GM21367 (cell line): ENCODE data around the gene TCHHL1.

Experiments
- ATAC-seq: cut with Tn5 transposase; IDR thresholded peaks from one replicate; pipeline ENCODE4 v1.9.1; 2021; ENCODE audit not compliant: unreplicated experiment

TCHHL1 gene

DNA sequence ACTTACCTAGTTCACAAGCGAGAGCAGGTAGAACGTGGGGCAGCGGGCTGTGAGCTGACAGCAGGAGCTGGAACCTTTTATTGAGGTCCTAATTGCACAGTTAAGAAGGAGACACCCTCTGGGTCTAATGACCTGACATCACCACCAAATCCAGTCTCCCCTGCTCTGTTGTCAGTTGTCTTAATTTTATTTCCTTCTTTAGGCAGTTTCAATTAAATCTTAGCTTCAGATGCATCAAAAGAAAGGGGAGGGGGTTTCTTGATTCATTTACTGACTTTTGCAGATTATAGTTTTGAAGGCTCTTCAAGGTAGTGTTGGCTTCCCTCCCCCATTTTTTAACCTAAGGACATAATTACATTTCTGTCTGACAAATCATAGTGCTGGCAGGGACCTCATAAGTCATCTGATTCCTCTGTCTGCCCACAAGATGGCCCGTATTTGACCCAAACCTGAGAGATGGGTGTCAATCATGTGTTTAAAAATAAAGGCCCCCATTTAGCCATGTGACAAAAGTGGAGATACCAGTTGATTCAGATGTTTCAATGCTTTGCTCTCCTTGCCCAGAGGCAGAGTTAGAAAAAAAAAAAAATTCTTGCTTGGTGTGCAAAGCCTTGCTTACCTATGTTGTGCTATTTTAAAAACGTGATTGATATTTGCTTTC, at the start of gene TCHHL1:
Gene TCHHL1, minus strand, starts transcription at position 51 of the 661 bp plus-strand sequence. CDS start 921 bp downstream, outside the sequence.
- no peak for ATAC-seq

DNA sequence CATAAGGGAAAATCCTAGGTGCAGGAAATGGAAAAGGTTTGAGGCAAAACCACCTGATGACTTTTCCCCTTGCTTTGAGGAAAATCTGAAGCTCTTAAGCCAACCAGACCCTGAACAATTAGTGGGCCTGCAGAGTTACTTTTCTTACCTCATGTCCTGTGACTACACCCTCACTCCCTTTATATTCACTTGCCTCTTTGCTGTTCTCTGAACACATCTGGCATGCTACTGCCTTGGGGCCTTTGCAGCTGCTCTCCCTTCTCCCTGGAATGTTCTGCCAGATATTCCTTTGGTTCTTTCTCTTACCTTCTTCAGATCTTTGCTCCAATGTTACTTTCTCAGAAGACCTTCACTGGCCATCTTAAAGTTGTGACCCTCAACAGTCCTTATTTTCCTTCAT, 48.4 kb upstream of the TCHHL1 start:
- ATAC-seq = no peak

DNA sequence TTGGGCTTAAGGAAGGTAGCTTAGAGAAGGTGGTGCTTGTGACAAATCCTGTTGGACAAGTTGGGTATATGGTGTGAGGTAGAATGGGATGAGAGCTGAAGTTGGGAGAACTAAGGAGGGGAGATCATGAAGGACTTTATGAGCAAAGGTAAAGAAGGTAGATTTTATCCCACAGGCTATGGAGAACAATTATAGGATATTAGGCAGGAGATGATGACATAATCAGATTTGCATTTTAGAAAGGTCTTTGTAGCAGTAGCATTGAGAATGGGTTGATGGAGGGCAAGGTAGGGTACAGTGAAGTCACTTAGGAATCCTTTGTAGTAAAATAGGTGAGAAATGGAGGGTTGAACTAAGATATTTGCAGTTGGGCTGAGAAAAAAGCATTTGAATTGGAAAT, 41.3 kb upstream of the TCHHL1 start:
- no peak for ATAC-seq

DNA sequence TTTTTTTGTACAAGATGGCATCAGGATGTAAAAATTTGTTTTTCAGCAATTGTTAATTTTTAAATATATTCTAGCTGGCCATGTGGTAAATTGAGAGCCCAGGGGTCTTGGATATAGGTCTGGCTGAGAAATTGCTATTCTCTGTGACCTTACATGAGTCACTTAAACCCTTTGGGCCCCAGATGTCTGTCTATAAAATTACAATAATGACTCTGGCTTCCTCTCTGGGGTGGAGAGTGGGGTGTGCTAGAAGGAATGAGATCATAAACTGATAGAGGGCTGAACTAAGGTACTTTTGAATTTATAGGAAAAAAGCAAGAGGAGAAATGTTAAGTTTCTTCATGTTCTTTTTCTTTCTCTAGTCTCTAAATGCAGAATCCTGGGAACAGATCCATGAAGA, 38.8 kb upstream of the TCHHL1 start:
- ATAC-seq = no peak

DNA sequence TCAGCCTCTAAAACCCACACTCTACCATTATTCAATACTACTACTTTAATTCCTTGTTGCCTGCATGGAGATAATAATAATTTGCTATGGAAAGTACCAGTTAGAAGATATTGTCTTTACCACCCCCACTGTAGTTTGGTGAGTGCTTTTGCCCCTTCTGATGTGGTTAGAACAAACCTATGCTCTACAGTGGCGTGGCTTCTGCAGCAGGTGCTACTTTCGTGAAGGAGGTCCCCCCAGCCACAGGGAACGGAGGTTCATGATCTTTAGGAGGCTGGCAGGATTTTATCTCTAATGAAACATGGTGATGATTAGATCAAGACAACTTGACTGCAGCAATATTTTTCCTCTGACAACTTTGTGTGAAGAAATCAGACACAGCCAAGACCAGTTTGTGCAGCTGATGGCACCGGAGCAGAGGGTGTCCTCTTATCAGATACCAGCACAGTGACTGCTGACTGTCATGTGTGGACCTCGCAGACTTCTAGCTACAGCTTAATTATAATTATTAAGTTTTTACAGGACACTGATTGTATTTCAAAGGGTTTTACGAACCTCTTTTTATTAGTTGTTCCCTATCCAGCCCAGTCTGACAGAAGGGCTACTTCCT, 37.1 kb upstream of the TCHHL1 start:
- ATAC-seq = no peak

DNA sequence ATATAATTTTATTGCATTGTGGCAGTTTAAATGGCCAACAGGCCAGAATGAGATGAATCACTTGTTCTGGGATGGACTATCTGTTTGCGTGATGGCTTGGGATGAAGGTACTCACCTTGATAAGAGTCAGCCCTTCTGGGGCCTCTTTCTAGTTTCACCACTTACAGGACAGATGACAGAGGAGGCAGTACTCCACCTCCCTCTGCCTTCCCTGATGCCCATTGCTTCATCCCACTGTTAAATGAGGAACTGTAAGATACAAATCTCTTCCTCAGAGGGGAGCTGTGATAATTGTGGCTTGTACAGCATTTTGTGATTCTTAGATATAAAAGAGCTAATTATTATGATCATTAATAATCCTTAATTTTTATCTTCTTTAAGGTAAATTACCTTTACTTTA, 30.1 kb upstream of the TCHHL1 start:
- no peak for ATAC-seq

DNA sequence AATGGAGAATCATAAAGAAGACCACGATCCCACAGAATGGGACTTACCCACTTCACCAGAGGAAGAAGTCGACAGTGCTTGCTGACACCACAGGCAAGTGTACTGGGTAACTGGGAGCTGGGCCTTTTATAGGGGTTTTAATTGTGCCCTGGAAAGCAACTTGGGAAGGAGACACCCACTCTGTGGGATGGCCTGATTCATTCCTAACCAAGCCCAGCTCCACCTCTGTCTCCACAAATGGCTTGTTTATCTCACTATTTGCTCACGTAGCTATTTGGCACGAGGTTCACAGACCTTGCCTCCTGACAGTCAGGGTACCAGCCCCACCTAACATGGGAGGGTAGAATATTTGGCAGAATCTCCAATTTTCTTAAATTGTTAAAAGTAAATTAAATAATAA, 26.5 kb upstream of the TCHHL1 start, which contains the start of gene TCHH:
Gene TCHH, minus strand, starts transcription at position 101 of the 400 bp plus-strand sequence. CDS start 1,364 bp downstream, outside the sequence.
- ATAC-seq = no peak

DNA sequence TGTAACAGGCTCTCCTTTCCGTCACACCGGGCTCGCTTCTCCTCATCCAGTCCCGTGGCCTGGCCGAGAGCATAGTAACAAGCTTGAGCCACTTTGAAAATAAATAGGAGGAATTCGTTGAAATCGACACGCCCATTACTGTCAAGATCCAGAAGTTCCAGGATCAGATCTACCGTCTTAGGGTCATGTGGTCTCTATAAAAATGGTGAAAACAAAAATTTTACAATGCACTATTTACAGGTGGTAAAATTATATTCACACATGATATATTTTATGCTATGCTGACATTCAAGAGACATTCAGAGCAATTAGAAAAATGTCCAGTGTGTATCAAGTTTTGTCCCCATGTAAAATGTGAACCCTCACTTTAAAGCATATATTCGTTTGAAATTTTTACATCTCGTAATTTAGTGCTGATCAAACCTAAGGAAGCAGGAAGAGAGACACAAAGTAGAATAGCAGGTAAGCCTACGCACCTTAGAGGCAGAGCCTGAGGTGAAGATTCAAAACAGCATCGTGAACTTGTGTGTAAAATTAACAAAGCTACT, 24.1 kb upstream of the TCHHL1 start:
- ATAC-seq = no peak

DNA sequence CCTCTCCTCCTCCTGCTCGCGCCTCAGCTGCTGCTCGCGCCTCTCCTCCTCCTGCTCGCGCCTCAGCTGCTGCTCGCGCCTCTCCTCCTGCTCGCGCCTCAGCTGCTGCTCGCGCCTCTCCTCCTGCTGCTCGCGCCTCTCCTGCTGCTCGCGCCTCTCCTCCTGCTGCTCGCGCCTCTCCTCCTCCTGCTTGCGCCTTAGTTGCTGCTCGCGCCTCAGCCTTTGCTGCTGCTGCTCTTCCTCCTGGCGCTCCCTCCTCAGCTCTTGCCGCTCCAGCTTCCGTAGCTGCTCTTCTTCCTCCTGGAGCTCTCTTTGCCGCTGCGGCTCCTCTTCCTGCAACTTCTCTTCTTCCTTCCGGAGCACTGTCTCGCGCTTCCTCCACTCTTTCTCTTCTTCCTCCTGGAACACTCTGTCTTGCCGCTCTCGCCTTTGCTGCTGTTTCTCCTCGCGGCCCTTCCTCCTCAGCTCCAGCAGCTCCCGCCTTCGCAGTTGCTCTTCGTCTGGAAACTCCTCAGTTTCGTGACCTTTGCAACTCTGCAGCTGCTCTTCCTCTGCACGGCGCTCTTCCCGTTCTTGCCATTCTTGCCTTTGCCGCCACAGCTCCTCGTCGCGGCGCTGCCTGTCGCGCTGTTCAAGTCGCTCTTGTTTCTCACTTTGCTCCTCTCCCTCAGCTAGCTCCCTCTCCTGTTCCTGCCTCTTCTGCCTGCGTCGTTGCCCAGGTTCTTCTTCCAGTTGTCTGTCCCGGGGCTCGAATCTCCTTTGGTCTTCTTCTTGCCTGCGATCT, 23.4 kb upstream of the TCHHL1 start:
- no peak for ATAC-seq

DNA sequence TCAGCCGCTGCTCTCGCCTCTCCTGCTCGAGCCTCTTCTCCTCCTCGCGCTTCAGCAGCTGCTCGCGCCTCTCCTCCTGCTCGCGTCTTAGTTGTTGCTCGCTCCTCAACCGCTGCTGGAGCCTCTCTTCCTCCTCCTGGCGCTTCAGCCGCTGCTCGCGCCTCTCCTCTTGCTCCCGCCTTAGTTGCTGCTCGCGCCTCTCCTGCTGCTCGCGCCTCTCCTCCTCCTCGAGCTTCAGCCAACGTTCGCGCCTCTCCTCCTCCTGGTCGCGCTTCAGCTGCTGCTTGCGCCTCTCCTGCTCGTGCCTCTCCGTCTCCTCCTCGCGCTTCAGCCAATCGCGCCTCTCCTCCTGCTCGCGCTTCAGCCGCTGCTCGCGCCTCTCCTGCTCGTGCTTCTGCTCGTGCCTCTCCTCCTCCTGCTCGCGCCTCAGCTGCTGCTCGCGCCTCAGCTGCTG, 22.7 kb upstream of the TCHHL1 start:
- ATAC-seq = no peak

DNA sequence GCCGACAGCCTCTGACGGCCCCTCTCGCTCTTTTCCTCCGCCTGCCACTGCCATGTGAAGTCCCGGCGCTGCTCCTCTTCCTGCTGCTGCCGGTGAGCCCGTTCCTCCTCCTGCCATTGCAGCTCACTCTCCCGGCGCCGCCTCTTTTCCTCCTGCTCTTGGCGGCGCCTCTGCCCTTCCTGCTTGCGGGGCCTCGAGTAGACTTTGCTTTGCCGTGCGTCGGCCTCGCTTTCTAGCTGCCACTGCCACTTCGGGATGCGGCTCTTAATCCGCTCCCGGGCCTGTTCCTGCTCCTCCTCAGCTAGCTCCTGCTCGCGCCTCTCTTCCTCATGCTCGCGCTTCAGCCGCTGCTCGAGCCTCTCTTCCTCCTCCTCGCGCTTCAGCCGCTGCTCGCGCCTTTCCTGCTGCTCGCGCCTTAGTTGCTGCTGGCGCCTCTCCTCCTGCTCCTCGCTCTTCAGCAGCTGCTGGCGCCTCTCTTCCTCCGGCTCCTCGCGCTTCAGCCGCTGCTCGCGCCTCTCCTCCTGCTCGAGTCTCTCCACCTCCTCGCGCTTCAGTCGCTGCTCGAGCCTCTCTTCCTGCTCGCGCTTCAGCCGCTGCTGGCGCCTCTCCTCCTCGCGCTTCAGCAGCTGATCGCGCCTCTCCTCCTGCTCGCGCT, 22.1 kb upstream of the TCHHL1 start:
- ATAC-seq = no peak

DNA sequence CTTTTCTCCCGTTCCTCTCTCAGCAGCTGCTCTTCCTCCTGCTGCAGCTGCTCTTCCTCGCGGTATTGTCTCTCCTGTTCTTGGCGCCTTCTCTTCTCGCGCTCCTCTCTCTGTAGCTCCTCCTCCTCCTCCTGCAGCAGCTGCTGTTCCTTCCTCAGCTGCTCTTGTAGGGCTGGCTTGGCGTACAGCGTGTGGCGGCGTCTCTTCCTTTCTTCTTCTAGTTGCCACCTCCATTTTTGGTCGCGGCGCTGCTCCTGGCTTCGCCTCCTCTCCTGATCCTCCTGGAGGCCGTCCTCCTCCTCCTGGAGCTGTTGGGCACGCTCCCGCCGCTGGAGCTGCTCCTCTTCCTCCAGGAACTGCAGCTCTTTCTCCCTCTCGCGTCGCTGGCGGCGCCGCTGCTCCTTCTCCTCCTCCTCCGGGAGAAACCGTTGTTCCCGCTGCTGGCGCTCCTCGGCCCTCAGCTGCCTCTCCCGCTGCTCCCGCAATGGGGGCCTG, 21.5 kb upstream of the TCHHL1 start:
- no peak for ATAC-seq

DNA sequence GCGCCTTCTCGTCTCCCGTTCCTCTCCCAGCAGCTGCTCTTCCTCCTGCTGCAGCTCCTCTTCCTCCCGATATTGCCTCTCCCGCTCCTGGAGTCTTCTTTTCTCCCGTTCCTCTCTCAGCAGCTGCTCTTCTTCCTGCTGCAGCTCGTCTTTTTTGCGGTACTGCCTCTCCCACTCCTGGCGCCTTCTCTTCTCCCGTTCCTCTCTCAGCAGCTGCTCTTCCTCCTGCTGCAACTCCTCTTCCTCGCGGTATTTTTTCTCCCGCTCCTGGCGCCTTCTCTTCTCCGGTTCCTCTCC, 21.1 kb upstream of the TCHHL1 start:
- no peak for ATAC-seq

DNA sequence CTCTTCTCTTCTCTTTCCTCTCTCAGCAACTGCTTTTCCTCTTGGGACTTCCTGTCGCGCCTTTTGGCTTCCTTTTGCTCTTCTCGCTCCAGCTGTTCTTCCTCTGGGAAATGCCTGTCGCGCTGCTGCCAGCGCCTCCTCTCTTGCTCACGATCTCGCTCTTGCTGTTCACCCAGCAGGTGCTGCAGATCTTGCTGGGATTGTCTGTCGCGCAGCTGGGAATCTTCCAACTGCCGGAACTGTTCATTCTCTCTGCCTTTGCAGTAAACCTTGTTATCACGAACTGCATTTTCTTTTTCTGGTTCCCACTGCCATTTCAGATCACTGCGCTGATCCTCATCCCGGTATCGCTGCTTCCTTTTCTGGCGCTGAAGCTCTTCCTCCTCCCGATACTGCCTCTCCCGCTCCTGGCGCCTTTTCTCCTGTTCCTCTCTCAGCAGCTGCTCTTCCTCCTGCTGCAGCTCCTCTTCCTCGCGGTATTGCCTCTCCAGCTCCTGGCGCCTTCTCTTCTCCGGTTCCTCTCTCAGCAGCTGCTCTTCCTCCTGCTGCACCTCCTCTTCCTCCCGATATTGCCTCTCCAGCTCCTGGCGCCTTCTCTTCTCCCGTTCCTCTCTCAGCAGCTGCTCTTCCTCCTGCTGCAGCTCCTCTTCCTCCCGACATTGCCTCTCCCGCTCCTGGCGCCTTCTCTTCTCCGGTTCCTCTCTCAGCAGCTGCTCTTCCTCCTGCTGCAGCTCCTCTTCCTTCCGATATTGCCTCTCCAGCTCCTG, 20.6 kb upstream of the TCHHL1 start:
- ATAC-seq = no peak

DNA sequence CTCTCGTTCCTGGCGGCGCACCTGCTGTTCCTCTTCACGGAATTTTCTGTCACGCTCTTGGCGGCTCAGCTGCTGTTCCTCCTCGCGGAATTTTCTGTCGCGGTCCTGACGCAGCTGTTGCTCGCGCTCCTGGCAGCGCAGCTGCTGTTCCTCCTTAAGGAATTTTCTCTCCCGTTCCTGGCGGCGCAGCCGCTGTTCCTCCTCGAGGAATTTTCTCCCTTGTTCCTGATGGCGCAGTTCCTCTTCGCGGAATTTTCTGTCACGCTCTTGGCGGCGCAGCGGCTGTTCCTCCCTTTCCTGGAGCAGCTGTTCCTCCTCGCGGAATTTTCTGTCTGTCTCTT, 20.0 kb upstream of the TCHHL1 start:
- no peak for ATAC-seq

DNA sequence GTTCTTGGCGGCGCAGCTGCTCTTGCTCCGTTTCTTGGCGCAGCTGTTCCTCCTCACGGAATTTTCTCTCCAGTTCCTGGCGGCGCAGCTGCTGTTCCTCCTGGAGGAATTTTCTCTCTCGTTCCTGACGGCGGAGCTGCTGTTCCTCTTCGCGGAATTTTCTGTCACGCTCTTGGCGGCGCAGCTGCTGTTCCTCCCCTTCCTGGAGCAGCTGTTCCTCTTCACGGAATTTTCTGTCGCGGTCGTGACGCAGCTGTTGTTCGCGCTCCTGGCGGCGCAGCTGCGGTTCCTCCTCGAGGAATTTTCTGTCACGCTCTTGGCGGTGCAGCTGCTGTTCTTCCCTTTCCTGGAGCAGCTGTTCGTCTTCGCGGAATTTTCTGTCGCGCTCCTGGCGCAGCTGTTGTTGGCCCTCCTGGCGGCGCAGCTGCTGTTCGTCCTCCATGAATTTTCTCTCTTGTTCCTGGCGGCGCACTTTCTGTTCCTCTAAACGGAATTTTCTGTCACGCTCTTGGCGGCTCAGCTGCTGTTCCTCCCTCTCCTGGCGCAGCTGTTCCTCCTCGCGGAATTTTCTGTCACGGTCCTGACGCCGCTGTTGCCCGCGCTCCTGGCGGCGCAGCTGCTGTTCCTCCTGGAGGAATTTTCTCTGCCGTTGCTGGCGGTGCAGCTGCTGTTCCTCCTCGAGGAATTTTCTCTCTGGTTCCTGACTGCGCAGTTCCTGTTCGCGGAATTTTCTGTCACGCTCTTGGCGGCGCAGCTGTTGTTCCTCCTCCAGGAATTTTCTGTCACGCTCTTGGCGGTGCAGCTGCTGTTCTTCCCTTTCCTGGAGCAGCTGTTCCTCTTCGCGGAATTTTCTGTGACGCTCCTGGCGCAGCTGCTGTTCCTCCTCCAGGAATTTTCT, 19.4 kb upstream of the TCHHL1 start:
- ATAC-seq = no peak

DNA sequence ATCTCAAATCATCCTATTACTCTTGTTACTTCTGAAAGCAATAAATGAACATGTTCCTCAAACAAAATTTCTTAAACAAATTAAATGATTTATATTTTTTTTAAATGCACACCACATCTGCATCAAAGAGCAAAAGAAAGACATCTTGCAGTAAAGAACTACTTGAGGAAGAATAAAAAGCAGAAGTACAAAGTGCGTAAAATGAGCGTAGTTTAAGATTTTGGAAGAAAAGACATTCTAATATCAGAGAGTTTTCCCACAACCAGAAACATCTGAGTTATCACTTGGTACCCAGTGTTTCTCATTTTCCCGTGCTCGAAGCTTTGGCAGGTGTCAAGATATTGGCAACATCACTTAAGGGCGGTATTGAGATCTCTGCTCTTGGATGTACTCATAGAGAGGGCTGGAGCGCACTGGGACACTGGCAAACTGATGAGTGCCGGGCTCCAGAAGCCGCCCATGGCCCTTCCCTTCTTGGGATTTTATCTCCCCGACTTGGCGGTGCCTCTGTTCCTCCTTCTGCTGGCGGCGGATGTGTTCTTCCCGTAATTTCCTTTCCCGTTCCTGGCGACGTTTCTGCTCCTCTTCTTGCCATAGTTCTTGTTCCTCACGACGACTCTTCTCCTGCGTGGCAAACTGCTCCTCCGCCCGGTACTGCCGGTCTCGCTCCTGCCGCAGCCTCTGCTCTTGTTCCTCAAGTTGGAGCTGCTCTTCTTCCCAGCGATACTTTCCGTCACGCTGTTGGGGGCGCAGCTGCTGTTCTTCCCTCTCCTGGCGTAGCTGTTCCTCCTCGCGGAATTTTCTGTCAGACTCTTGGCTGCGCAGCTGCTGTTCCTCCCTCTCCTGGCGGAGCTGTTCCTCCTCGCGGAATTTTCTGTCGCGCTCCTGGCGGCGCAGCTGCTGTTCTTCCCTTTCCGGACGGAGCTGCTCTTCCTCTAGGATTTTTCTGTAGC, 18.4 kb upstream of the TCHHL1 start:
- no peak for ATAC-seq

DNA sequence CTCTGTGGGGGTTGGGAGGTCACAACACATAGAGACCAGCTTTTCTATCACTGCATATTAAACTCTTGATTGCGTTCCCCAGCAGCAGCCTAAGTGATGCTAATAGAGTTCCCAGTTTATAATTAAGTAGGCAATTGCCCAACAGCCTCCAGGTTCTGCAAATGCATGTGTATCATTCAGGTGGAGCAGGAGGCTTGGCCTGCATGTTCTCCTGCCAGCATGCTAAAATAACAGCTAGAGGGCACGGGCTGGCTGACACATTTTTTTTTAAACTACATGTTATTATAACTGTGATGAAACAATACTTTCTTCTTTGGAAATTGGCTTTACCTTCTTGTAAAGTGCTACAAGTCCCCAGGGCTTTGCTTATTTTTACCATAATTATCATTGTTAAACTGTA, 16.0 kb upstream of the TCHHL1 start:
- ATAC-seq = no peak
